ENCODE results near the gene ROR2.

Gene ROR2

GRCh38 chr9:91879231-91879630, 70.8 kb downstream of the ROR2 start:
- DNase-seq (ENCODE audit: low read depth, low spot score), result no peak

GRCh38 chr9:91873637-91874051, 76.4 kb downstream of the ROR2 start:
- no peak for DNase-seq (ENCODE audit: low read depth, low spot score)

GRCh38 chr9:91868732-91869391, 81.2 kb downstream of the ROR2 start:
- no peak for DNase-seq (ENCODE audit: low read depth, low spot score)

GRCh38 chr9:91867740-91868139, 82.3 kb downstream of the ROR2 start:
- DNase-seq (ENCODE audit: low read depth, low spot score), result no peak

GRCh38 chr9:91865041-91865440, 85.0 kb downstream of the ROR2 start:
- DNase-seq (ENCODE audit: low read depth, low spot score), result peak; percentile 18

- DNase-seq (ENCODE audit: low read depth, low spot score), result no peak
Observed at GRCh38 chr9:91864380-91864779, 85.6 kb downstream of the ROR2 start.

GRCh38 chr9:91863469-91863868, 86.6 kb downstream of the ROR2 start:
- DNase-seq (ENCODE audit: low read depth, low spot score), result no peak

GRCh38 chr9:91858213-91859030, 91.6 kb downstream of the ROR2 start:
- no peak for DNase-seq (ENCODE audit: low read depth, low spot score)

GRCh38 chr9:91857291-91858212, 92.5 kb downstream of the ROR2 start:
- DNase-seq (ENCODE audit: low read depth, low spot score), result peak; percentile 22

GRCh38 chr9:91856419-91856818, 93.6 kb downstream of the ROR2 start:
- no peak for DNase-seq (ENCODE audit: low read depth, low spot score)

GRCh38 chr9:91855196-91855595, 94.8 kb downstream of the ROR2 start:
- DNase-seq (ENCODE audit: low read depth, low spot score), result no peak

GRCh38 chr9:91852801-91853347, 97.2 kb downstream of the ROR2 start:
- no peak for DNase-seq (ENCODE audit: low read depth, low spot score)

- DNase-seq (ENCODE audit: low read depth, low spot score), result no peak
Observed at GRCh38 chr9:91849694-91850093, 100.3 kb downstream of the ROR2 start.

GRCh38 chr9:91848146-91848545, 101.9 kb downstream of the ROR2 start:
- DNase-seq (ENCODE audit: low read depth, low spot score), result no peak

GRCh38 chr9:91847581-91848091, 102.4 kb downstream of the ROR2 start:
- no peak for DNase-seq (ENCODE audit: low read depth, low spot score)

GRCh38 chr9:91845879-91846278, 104.1 kb downstream of the ROR2 start:
- no peak for DNase-seq (ENCODE audit: low read depth, low spot score)

GRCh38 chr9:91844701-91845291, 105.2 kb downstream of the ROR2 start:
- no peak for DNase-seq (ENCODE audit: low read depth, low spot score)

- DNase-seq (ENCODE audit: low read depth, low spot score), result no peak
Observed at GRCh38 chr9:91844190-91844589, 105.8 kb downstream of the ROR2 start.

GRCh38 chr9:91843623-91844148, 106.3 kb downstream of the ROR2 start:
- no peak for DNase-seq (ENCODE audit: low read depth, low spot score)

GRCh38 chr9:91843093-91843492, 106.9 kb downstream of the ROR2 start:
- no peak for DNase-seq (ENCODE audit: low read depth, low spot score)
